ENCODE data around the gene PMPCA.

PMPCA gene

GRCh38 chr9:136394312-136395019, 16.0 kb upstream of the PMPCA start:
- no peak for TF ChIP-seq CTCF (conservative IDR thresholded peaks at IDR 0.05; ENCODE audit: low read depth, low read length)
- no peak overlapping the region for H3K4me3 ChIP-seq (ENCODE audit: low read depth, low read length)
- no peak for DNase-seq (ENCODE audit: low read depth)

- H3K4me3 ChIP-seq (ENCODE audit: low read depth, low read length), result no peak overlapping the region
- TF ChIP-seq CTCF (conservative IDR thresholded peaks at IDR 0.05; ENCODE audit: low read depth, low read length), result no peak
- no peak for DNase-seq (ENCODE audit: low read depth)
Observed at GRCh38 chr9:136395020-136395340, 15.5 kb upstream of the PMPCA start.

GRCh38 chr9:136395345-136396218, 14.9 kb upstream of the PMPCA start:
- H3K4me3 ChIP-seq (ENCODE audit: low read depth, low read length), result no peak overlapping the region
- no peak for DNase-seq (ENCODE audit: low read depth)
- no peak for TF ChIP-seq CTCF (conservative IDR thresholded peaks at IDR 0.05; ENCODE audit: low read depth, low read length)

- no peak for DNase-seq (ENCODE audit: low read depth)
- no peak overlapping the region for H3K4me3 ChIP-seq (ENCODE audit: low read depth, low read length)
- no peak for TF ChIP-seq CTCF (conservative IDR thresholded peaks at IDR 0.05; ENCODE audit: low read depth, low read length)
Observed at GRCh38 chr9:136396219-136396515, 14.3 kb upstream of the PMPCA start.

- no peak overlapping the region for H3K4me3 ChIP-seq (ENCODE audit: low read depth, low read length)
- no peak for DNase-seq (ENCODE audit: low read depth)
- TF ChIP-seq CTCF (conservative IDR thresholded peaks at IDR 0.05; ENCODE audit: low read depth, low read length), result no peak
Observed at GRCh38 chr9:136397643-136398042, 12.8 kb upstream of the PMPCA start.

GRCh38 chr9:136398286-136398685, 12.2 kb upstream of the PMPCA start:
- no peak for TF ChIP-seq CTCF (conservative IDR thresholded peaks at IDR 0.05; ENCODE audit: low read depth, low read length)
- DNase-seq (ENCODE audit: low read depth), result no peak
- H3K4me3 ChIP-seq (ENCODE audit: low read depth, low read length), result no peak overlapping the region
